KOPT-K1 (cell line): ENCODE measurements around the gene TRNT1.
A peak's percentile ranks its signal among the peaks of the same experiment; 100 is the strongest.

ENCODE experiments used
- H3K27ac ChIP-seq: fragments of 200-600 bp; sonication (generic); 2 replicates; pipeline ENCODE4 v1.5.1; 2016; ENCODE audit warnings: antibody characterized with exemption, mild to moderate bottlenecking, low read depth, low read length; ENCODE audit not compliant: poor library complexity, severe bottlenecking
- H3K36me3 ChIP-seq: fragments of 200-600 bp; sonication (generic); 2 replicates; pipeline ENCODE4 v1.5.1; 2017; ENCODE audit warnings: antibody characterized with exemption, mild to moderate bottlenecking, low read length, moderate library complexity; ENCODE audit not compliant: insufficient read depth
- H3K9me3 ChIP-seq: fragments of 200-600 bp; sonication (generic); 2 replicates; pipeline ENCODE4 v1.5.1; 2017; ENCODE audit warnings: antibody characterized with exemption, low read length, mild to moderate bottlenecking; ENCODE audit not compliant: insufficient read depth, poor library complexity, severe bottlenecking

The TRNT1 gene

DNA sequence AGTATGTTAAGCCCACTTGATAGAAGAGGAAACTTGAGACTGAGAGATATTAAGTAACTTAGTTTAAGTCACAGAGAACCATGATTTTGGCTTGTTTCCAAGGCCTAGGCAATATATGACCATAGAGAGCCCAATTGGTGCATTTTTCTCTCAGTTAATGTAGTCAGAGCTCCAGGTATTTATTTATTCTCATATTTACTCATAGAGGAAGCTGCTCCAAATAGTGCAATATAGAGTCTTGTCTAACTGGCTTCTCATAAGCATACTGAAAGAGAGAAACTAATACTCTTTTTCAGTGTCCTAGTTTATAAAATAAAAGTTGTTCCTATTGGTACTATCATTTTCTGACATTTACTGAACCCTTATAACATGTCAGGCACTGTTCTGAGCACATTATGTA, 15.2 kb downstream of the TRNT1 start:
- Histone ChIP-seq H3K9me3 (no peaks in the 10 kb centered on the region), H3K36me3 (peaks cover 100% of the 10 kb centered on the region), H3K27ac (no peak overlapping the region)

DNA sequence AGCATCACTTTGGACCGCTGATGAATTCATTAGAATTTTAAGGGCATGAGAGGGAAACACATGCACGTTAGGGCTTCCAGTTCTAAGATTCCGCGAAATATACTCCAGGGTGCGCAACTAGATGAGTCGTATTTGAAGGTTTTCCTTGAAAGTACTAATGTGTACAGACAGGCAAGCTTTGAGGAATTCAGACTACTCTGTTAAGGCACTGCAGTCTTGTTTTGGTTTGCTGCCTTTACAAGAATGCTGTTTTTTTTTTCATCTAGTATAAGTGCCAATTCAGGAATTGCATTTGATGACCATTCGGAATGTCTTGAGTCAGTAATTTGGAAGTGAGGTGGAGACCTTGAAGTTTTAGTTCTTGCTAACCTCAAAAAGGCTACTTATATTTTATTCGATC, 19.1 kb downstream of the TRNT1 start:
- Histone ChIP-seq H3K27ac (no peak overlapping the region), H3K9me3 (no peaks in the 10 kb centered on the region), H3K36me3 (peaks cover 99% of the 10 kb centered on the region)

DNA sequence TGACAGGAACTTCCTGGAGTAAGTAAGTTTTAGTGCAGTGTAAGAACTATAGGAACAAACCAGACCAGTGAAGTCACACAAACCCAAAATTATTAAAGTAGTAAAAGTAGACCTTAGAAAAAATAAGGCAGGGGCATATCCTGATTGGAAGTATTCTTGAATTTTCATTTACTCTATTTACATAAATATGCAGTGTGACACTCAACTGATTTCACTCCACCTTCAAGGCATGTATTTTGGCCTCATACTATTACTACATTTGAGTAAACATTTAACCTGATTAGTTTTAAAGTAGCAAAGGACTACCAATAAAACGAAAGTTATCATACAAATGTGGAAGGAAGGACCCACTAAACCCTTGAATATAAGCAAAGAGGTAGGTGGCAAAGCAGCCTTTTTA, 22.8 kb downstream of the TRNT1 start:
- Histone ChIP-seq H3K9me3 (no peaks in the 10 kb centered on the region), H3K27ac (no peak overlapping the region), H3K36me3 (peaks cover 99% of the 10 kb centered on the region)

DNA sequence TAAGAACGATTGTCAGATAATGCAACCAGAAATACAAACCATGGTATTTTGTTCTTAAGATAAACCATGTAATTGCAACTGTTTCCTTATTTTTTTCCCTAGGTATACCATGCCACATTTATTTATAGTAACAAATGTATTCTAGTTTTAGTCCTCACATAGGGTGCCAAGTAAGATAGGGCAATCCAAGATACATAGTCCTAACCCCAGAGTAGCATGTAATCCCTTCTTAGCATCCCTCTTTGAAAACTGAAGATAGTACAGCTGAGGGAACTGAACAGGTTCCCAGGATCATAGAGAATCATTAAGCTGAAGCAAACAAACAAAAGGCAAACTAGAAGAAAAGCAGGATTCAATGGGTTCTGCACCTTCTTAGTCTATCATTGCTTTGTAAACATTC, 24.8 kb downstream of the TRNT1 start:
- H3K36me3 ChIP-seq, result peaks cover 99% of the 10 kb centered on the region
- no peak overlapping the region for H3K27ac ChIP-seq
- no peaks in the 10 kb centered on the region for H3K9me3 ChIP-seq

DNA sequence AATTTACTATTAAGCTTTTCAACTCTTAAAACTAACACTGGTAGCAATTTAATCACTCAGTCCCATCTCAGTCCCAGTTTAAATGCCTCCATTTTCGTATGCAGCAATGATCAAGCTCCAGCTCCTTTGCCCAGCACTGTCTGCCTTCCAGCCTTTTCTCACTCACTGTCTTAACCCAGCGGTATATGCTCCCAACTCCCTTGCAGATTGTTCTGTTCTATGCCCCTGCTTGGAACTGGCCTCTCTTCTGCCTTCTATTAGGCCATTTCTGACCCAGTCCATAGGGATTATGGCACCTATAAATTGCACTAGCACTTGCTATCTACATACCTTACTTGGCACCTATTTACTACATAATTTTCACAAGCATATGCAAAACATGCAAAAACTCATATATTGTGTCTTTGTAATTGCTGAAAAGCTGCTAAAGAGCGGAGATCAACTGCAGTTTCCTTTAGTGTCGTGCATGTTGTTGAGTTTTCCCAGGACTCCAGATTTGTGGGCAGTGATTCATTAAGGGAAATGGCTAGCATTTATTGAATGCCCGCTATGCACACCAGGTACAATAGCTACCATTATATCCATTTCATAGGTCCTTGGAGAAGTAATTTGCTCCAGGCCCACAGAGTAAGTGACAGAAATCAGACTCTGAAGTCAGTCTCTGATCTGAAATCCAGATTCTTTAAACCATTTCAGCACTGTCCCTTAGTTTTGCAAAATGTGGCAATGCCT, 28.3 kb downstream of the TRNT1 start:
- H3K36me3 ChIP-seq, result peaks cover 100% of the 10 kb centered on the region
- H3K27ac ChIP-seq, result no peak overlapping the region
- H3K9me3 ChIP-seq, result no peaks in the 10 kb centered on the region

DNA sequence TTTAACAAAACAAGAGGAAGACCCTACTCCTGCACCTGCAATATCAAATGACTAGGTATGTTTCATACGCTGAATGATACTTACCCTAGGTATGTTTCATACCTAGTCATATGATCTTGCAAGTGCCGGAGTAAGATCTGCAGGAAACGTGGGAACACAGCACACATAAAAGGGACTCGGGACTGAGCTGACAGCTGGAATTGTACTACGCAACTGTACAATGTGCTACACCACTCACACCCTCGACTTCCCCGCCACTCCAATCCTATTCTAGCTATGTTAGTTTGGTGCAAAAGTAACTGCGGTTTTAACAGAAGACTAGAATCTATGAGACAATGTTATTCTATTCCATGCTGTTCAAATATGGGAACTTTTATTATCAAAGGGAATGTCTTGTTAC, 30.7 kb downstream of the TRNT1 start:
- Histone ChIP-seq H3K27ac (no peak overlapping the region), H3K9me3 (no peaks in the 10 kb centered on the region), H3K36me3 (peaks cover 100% of the 10 kb centered on the region)

DNA sequence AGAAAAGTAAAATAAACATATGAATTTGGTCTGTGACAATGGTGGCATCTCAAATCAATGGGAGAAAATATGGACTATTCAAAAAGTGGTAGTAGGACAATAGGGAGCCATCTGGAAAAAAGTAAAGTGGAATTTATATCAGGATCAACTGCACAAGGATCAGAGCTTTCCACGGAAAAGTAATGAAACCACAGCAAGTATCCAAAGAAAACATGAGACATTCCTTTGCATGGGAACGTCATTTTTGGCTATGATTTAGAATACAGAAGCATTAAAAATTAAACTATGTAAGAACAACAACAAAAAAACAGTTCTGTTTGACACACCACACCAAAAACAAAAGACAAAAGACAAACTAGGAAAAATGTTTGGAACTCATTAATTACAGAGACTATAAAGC, 34.1 kb downstream of the TRNT1 start:
- H3K36me3 ChIP-seq, result peaks cover 100% of the 10 kb centered on the region
- H3K27ac ChIP-seq, result no peak overlapping the region
- H3K9me3 ChIP-seq, result no peaks in the 10 kb centered on the region

DNA sequence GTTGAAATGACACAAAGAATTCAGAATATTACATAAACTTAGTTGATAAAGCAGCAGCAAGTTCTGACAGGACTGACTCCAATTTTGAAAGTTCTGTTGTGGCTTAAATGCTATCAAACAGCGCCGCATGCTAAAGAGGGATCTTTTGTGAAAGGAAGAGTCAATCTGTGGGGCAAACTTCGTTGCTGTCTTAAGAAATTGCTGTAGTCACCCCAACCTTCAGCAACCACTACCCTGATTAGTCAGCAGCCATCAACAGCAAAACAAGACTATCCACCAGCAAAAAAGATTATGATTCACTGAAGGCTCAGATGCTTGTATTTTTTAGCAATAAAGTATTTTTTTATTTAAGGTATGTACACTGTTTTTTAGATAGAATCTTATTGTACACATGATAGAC, 38.5 kb downstream of the TRNT1 start:
- Histone ChIP-seq H3K36me3 (peaks cover 87% of the 10 kb centered on the region), H3K27ac (no peak overlapping the region), H3K9me3 (no peaks in the 10 kb centered on the region)

DNA sequence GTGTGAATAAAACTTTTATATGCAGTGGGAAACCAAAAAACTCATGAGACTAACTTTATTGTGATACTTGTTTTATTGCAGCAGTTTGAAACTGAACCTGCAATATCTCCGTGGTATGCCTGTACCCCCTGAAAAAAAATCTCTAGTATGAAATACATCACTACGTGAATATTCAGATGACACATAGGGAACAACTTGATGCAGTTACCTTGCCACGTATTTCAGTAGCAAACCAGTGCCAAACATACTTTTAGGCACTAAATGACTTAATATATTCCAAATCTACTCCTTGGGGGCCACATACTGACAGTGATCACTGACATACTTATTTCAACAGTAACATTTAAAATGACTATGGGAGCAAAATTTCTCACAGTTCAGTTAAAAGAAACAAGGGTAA, 38.9 kb downstream of the TRNT1 start:
- no peak overlapping the region for H3K27ac ChIP-seq
- no peaks in the 10 kb centered on the region for H3K9me3 ChIP-seq
- H3K36me3 ChIP-seq, result peaks cover 87% of the 10 kb centered on the region

DNA sequence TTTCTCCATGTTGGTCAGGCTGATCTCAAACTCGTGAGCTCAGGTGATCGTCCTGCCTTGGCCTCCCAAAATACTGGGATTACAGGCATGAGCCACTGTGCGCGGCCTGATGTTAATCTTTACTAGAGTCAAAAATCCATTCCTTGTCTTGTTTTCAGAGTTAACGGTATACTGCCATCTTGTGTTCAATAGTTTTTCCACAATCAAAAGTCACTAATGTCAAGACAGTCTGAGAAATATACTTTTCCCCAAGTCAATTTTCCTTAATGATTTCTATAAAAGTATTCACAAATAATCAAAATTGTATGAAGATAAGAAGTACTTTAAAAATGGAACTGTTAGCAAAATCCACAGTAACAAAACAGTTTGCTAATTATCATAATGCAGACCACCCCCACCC, 44.3 kb downstream of the TRNT1 start:
- peaks cover 64% of the 10 kb centered on the region for H3K36me3 ChIP-seq

DNA sequence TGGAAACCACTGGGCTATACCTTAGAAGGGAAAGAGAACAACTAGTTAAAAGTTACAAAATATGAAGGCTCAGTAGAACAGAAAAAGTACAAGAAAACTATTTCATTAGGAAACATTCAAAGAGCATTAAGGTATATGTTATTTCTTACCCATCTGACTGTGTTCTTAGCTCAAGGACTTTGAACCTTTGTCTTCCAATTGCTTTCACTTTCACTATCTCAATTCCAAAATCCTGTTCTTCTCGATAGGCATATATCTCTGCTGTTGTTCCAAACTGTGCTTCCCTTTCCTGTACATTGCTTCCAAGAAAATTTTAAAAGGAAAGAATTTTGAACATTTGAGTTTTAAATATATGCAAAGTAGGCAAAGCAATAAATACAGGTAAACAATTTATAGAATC, 45.9 kb downstream of the TRNT1 start:
- H3K36me3 ChIP-seq, result peaks cover 48% of the 10 kb centered on the region

More for the DNA sequence above, 44.3 kb downstream of the TRNT1 start:
- Histone ChIP-seq H3K9me3 (no peaks in the 10 kb centered on the region), H3K27ac (no peak overlapping the region)

DNA sequence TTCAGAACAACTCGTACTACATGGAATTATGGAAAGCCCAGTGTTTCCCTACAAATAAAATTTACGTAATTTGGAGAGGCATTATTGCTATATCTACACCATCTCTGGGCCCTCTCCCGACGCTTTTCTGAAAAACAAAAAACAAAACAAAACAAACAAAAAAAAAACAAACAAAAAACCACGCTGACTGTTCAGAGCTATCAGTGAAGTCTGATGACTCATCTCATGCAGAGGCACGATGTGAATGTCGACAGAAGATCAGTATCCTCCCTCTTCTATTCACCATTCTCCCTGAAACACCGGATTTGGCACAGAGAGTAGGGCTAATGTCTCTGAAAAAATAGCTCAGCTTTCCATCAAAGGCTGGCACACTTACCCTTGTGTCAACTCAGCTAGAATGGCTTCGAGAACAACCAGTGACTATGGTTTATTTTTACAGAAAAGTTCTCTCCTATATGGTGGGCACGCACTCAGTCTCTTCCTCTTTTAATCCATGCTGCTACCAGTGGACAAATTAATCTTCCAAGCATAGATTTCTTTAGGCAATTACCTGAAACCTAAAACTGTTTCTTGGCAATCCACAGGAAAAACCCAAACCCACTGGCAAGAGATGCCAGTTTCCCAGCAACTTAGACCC, 51.2 kb downstream of the TRNT1 start:
- H3K27ac ChIP-seq, result no peak overlapping the region

More for the DNA sequence above, 45.9 kb downstream of the TRNT1 start:
- Histone ChIP-seq H3K9me3 (no peaks in the 10 kb centered on the region), H3K27ac (peak overlapping the region; percentile 67)

DNA sequence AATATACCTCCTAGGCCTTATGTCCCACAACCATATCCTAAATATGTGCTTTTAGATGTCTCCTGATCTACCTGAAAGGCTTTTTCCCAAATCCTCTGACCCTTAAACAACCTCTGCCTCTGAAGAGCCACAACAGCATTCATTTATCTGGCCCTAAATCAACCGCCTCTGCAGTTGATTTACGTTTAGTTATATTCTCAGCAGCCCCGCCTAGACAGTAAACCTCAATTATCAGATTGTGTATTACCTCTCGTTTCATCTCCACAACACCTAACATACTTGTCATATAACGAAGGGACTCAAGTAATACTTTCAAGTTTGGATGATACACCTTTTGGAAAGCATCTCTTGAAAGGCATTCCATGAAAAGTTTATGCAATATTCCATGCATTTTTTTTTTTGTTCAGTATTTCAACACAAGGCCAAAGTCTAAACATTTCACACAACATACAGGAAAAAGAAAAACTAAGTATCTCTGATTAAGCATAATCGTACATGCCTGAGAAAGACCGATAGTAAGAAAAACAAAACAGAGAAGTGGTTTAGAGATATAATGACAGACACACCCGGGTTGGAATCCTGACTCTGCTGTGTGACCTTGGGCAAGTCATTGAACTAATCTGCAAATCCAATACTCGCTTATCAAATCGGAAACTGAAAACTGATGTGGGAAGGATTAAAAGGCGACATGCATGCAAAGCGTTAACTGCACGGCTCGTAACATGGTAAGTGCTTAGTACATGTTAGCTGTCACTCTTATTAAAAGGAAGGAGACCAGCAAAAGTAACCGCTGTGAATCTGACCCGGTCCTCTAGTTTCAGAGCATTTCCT, 52.0 kb downstream of the TRNT1 start:
- no peaks in the 10 kb centered on the region for H3K9me3 ChIP-seq
- peaks cover 8% of the 10 kb centered on the region for H3K36me3 ChIP-seq
- peak overlapping the region; percentile 53 for H3K27ac ChIP-seq

More for the DNA sequence above, 51.2 kb downstream of the TRNT1 start:
- Histone ChIP-seq H3K36me3 (peaks cover 11% of the 10 kb centered on the region), H3K9me3 (no peaks in the 10 kb centered on the region)

DNA sequence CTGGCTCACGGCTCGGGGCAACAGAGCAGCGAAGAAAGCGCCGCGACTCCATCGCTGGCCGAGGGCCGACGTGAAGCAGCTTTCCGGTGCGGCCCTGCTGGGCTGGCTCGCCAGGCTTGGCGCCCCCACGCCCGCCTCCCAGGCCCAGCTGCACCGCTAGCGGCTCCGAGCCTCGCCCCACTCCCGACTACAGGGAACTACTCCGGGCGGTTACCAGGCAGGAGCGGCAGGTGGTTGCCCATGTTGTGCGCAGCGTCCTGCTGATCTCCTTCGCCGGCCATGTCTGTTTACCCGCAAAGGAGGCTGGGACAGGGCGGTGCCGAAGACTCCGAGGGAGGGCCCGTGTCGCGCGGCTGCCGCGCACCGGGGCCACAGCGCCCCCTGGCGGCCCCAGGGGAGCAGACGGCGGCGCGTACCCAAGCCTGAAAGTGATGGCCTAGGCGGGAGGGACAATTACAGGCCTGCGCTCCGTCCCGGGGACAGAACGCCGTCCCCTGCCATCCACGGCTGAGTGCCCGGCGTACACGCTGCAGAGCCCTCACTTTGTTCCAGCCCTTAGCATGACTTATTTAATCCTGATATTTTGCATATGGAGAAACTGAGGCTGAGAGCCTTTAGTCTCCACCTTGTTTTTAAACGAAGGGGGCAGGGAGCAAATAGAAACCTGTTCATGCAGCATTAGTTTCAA, 52.8 kb downstream of the TRNT1 start, which contains the start of gene CRBN:
CRBN (minus strand) TSS at position 285 of the 688 bp plus-strand sequence; CDS start at position 281, 4 bp downstream.
- Histone ChIP-seq H3K9me3 (no peaks in the 10 kb centered on the region), H3K36me3 (no peaks in the 10 kb centered on the region), H3K27ac (peak within 1 kb of the TSS; percentile 53)

DNA sequence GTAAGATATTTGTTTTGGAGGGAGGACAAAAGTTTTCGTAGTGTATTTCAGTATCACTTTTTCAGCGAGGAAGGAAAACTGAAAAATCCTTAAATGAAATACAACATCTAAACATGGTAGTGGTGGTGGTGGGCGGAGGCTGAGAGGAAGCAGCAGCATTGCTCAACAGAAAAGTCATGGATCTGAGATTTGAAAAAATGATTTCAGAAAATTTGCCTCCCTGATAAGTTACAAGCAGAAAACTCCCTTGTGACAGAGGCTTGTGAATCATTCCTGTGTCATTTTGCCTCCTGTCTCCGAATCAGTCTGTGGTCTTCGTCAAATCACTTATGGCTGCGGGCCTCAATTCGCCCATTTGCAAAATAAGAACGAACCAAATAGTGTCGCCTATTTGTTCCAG, 53.7 kb downstream of the TRNT1 start:
- Histone ChIP-seq H3K9me3 (no peaks in the 10 kb centered on the region), H3K27ac (no peak overlapping the region), H3K36me3 (no peaks in the 10 kb centered on the region)
